Spinal cord (tissue), 10 donors: Measurements from ENCODE around the gene PTPN14. TPM values are rescaled to one million over a fixed set of nuclear protein-coding genes. Genes with fewer than 3 reads are reported as not detected.
"Not testable (repeated sequence)": the region's sequence is repeated elsewhere in the genome, so short reads cannot be mapped to it uniquely, and the experiment has no call there.

Experiments used
- DNase-seq, 6 donors: peaks; one replicate each; pipeline versions ENCODE4 v3.0.0 to v3.0.0-alpha.2; 2013 to 2015; ENCODE audit warnings: low spot score in 6 of 6, low read depth in 4 of 6
- H3K27ac ChIP-seq: one replicate; pipeline ENCODE4 v1.5.1; 2013; ENCODE audit warnings: low read depth, low read length, control low read depth
- H3K27me3 ChIP-seq: one replicate; pipeline ENCODE4 v1.6.1; 2013; ENCODE audit warnings: low read length; ENCODE audit not compliant: control insufficient read depth, insufficient read depth
- H3K36me3 ChIP-seq: one replicate; pipeline ENCODE4 v1.6.1; 2013; ENCODE audit warnings: low read length; ENCODE audit not compliant: control insufficient read depth, insufficient read depth
- H3K4me1 ChIP-seq: one replicate; pipeline ENCODE4 v1.6.1; 2013; ENCODE audit warnings: low read length; ENCODE audit not compliant: control insufficient read depth, insufficient read depth
- H3K4me3 ChIP-seq: one replicate; pipeline ENCODE4 v1.5.1; 2013; ENCODE audit warnings: low read depth, low read length, control low read depth
- H3K9me3 ChIP-seq: one replicate; pipeline ENCODE4 v1.6.1; 2013; ENCODE audit warnings: low read length; ENCODE audit not compliant: control insufficient read depth, insufficient read depth
- WGBS: methylation state at CpG from one replicate; pipeline ENCODE4 v1.1.5; 2013; ENCODE audit warnings: missing lambda C conversion rate; ENCODE audit not compliant: insufficient coverage; 5-methylcytosine and 5-hydroxymethylcytosine counted together
- polyA plus RNA-seq, 2 donors: library from polyadenylated mRNA; unstranded; fragments of 120-200 nt; gene quantifications; one replicate each; pipeline ENCODE4 v1.2.1, GENCODE V29; 2013; ENCODE audit not compliant: insufficient read length in 2 of 2
- total RNA-seq, 2 donors: library from RNA; depleted of rRNA in 1 of 2; stranded (reverse); fragments of 120-200 nt in 1 of 2; fragments of >200 nt in 1 of 2; gene quantifications; one replicate each; pipeline versions ENCODE4 v1.2.3 to v1.2.4, GENCODE V29; 2013 to 2014
- donor health status: healthy.

PTPN14 gene
- total and polyA plus RNA-seq, 4 donors: 9.0 to 18.3 (median 13.3) TPM

GRCh38 chr1:214514032-214514818, 37.2 kb downstream of the PTPN14 start:
- 36% methylated on average over 5 of the region's 9 CpGs for WGBS
- H3K4me3 ChIP-seq: peak overlapping the region; percentile 3
- no peaks in the 10 kb centered on the region for H3K36me3 ChIP-seq
- H3K27ac ChIP-seq: peak overlapping the region; percentile 55
- no peaks in the 10 kb centered on the region for H3K9me3 ChIP-seq
- H3K27me3 ChIP-seq: no peaks in the 10 kb centered on the region
- DNase-seq: peak in 2 of 6 donors; percentile 33 to 62
- H3K4me1 ChIP-seq: peaks cover 8% of the 10 kb centered on the region

- no peak overlapping the region for H3K4me3 ChIP-seq
- peaks cover under 1% of the 10 kb centered on the region for H3K9me3 ChIP-seq
- H3K27me3 ChIP-seq: no peaks in the 10 kb centered on the region
- whole genome bisulfite sequencing: 77% methylated on average over 5 of the region's 5 CpGs
- peaks cover 8% of the 10 kb centered on the region for H3K4me1 ChIP-seq
- no peaks in the 10 kb centered on the region for H3K36me3 ChIP-seq
- H3K27ac ChIP-seq: no peak overlapping the region
- peak in 2 of 6 donors; percentile 15 to 16 for DNase-seq
These were observed 38.0 kb downstream of the PTPN14 start for GRCh38 chr1:214513394-214513793.

DNA sequence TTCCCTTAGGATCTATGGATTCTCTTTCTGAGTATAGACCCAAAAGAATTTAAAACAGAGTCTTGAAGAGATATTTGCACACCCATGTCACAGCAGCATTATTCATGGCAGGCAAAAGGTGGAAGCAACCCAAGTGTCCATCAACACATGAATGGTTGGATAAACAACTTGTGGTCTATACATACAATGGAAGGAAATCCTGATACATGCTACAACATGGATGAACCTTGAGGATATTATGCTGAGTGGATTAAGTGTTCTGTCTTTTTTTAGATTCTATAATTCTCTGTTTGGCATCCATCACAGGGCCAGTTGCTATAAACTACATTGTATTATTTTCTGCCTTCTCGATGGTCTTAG, 39.8 kb downstream of the PTPN14 start:
- no peak for DNase-seq
- Histone ChIP-seq H3K4me1 (peaks cover 8% of the 10 kb centered on the region), H3K27ac (no peak overlapping the region), H3K36me3 (no peaks in the 10 kb centered on the region), H3K27me3 (no peaks in the 10 kb centered on the region), H3K9me3 (peaks cover 1% of the 10 kb centered on the region), H3K4me3 (no peak overlapping the region)
- WGBS: 100% methylated on average over 1 of the region's 1 CpG

GRCh38 chr1:214510914-214511638, 40.3 kb downstream of the PTPN14 start:
- Histone ChIP-seq H3K4me1 (peaks cover 8% of the 10 kb centered on the region), H3K27ac (no peak overlapping the region), H3K4me3 (no peak overlapping the region), H3K9me3 (peaks cover 1% of the 10 kb centered on the region), H3K36me3 (no peaks in the 10 kb centered on the region), H3K27me3 (no peaks in the 10 kb centered on the region)
- no peak for DNase-seq
- WGBS: 88% methylated on average over 2 of the region's 6 CpGs

- Histone ChIP-seq H3K36me3 (no peaks in the 10 kb centered on the region), H3K4me1 (peaks cover 8% of the 10 kb centered on the region), H3K9me3 (peaks cover 1% of the 10 kb centered on the region), H3K27ac (no peak overlapping the region), H3K27me3 (no peaks in the 10 kb centered on the region), H3K4me3 (no peak overlapping the region)
- no peak for DNase-seq
These were observed 40.9 kb downstream of the PTPN14 start for GRCh38 chr1:214510477-214510876.

- not testable (repeated sequence) for H3K4me3 ChIP-seq, H3K4me1 ChIP-seq, H3K36me3 ChIP-seq, H3K27me3 ChIP-seq, H3K27ac ChIP-seq, DNase-seq, H3K9me3 ChIP-seq
- WGBS: no CpG with 5 or more reads among the region's 3 CpGs
These were observed 41.8 kb downstream of the PTPN14 start for GRCh38 chr1:214509622-214510021.

DNA sequence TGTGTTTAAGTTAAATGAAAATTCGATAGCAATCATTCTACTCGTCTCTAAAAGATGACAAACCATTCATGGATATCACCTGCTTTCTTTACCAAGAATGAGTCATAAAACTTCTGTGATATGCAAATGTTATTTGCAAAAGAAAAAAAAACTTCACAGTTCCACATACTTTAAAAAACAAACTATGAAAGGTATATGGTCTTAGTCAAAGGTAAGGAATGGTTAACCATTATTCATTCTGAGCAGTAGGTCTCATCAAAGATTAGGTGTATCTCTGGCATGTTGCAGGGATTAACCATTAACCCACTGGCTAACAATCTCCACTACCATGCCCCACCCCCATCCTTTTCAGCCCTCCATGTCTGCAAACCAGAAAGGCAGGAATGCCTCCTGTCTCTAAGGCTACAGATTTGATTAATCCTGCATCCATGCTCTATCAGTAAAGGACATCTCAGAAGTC, 44.4 kb downstream of the PTPN14 start:
- Histone ChIP-seq H3K4me3 (no peak overlapping the region), H3K36me3 (no peaks in the 10 kb centered on the region), H3K27ac (no peak overlapping the region), H3K27me3 (no peaks in the 10 kb centered on the region), H3K9me3 (peaks cover 1% of the 10 kb centered on the region), H3K4me1 (no peaks in the 10 kb centered on the region)
- DNase-seq: no peak
- WGBS: no CpG with 5 or more reads among the region's 2 CpGs

DNA sequence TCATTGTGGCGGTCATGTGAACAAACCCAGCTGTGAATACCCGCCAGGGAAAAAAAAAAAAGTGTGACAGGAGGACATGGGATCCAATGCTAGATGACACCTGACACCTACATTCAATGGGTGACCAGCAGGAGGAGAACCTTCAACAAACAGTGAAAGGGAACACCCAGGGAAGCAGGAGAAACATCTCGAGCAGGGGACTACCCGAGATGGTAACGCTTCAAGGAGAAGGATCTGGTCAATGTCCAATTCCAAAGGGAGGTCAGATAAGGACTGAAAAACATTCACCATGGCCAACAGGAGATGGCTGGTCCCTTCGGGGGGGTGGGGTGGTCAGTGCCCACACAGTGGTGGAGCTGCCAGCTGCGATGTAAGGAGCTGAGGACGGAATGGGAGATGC, 46.3 kb downstream of the PTPN14 start:
- Histone ChIP-seq H3K27me3 (no peaks in the 10 kb centered on the region), H3K4me1 (no peaks in the 10 kb centered on the region), H3K27ac (no peak overlapping the region), H3K9me3 (peaks cover 1% of the 10 kb centered on the region), H3K4me3 (no peak overlapping the region), H3K36me3 (no peaks in the 10 kb centered on the region)
- WGBS: 93% methylated on average over 6 of the region's 8 CpGs
- DNase-seq: no peak

- WGBS: 89% methylated on average over 4 of the region's 5 CpGs
- H3K27ac ChIP-seq: no peak overlapping the region
- no peak overlapping the region for H3K4me3 ChIP-seq
- H3K27me3 ChIP-seq: no peaks in the 10 kb centered on the region
- no peaks in the 10 kb centered on the region for H3K36me3 ChIP-seq
- H3K4me1 ChIP-seq: no peaks in the 10 kb centered on the region
- peaks cover 1% of the 10 kb centered on the region for H3K9me3 ChIP-seq
- no peak for DNase-seq
These were observed 47.1 kb downstream of the PTPN14 start for GRCh38 chr1:214504330-214504729.

GRCh38 chr1:214503553-214503952, 47.8 kb downstream of the PTPN14 start:
- H3K36me3 ChIP-seq: no peaks in the 10 kb centered on the region
- H3K27ac ChIP-seq: no peak overlapping the region
- WGBS: 100% methylated on average over 2 of the region's 4 CpGs
- peaks cover 1% of the 10 kb centered on the region for H3K9me3 ChIP-seq
- no peak for DNase-seq
- no peaks in the 10 kb centered on the region for H3K4me1 ChIP-seq
- H3K4me3 ChIP-seq: no peak overlapping the region
- no peaks in the 10 kb centered on the region for H3K27me3 ChIP-seq
